ENCODE data around the gene P2RX3.
"Not testable (repeated sequence)": the region's sequence is repeated elsewhere in the genome, so short reads cannot be mapped to it uniquely, and the experiment has no call there.

P2RX3 gene

DNA sequence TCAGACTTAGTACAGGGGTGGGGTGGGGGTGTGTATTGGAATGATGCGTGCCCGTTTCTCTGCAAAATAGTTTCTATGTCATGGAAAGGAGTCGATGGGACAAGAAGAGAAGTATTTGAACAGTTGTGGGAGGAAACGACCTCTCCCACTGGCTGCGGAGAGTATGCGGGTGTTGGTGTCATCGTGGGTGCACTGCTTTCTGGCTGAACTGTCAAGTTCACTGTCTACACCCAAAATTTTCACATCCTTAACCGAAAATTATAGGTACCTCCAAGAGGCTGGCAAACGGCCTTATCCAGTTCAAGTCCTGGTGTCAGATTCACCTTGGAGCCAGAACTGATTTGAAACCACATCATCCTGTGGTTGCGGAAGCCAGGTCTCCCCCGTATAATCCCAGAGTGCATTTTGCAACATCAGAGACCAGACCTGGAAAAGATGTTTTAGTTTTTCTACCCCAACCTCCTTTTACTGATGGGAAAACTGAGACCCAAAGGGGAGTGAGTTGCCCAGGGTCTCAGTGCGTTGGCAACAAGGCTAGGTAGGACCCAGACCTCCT, 2.0 kb upstream of the P2RX3 start:
- no peak for DNase-seq (ENCODE audit: low read depth)
- H3K4me3 ChIP-seq (ENCODE audit: low read depth, low read length), result peak overlapping the region; percentile 93
- TF ChIP-seq, protein P1, sequence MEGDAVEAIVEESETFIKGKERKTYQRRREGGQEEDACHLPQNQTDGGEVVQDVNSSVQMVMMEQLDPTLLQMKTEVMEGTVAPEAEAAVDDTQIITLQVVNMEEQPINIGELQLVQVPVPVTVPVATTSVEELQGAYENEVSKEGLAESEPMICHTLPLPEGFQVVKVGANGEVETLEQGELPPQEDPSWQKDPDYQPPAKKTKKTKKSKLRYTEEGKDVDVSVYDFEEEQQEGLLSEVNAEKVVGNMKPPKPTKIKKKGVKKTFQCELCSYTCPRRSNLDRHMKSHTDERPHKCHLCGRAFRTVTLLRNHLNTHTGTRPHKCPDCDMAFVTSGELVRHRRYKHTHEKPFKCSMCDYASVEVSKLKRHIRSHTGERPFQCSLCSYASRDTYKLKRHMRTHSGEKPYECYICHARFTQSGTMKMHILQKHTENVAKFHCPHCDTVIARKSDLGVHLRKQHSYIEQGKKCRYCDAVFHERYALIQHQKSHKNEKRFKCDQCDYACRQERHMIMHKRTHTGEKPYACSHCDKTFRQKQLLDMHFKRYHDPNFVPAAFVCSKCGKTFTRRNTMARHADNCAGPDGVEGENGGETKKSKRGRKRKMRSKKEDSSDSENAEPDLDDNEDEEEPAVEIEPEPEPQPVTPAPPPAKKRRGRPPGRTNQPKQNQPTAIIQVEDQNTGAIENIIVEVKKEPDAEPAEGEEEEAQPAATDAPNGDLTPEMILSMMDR (IDR thresholded peaks at IDR 0.05; ENCODE audit: insufficient read depth, low read depth, low read length, missing control alignments), result no peak

DNA sequence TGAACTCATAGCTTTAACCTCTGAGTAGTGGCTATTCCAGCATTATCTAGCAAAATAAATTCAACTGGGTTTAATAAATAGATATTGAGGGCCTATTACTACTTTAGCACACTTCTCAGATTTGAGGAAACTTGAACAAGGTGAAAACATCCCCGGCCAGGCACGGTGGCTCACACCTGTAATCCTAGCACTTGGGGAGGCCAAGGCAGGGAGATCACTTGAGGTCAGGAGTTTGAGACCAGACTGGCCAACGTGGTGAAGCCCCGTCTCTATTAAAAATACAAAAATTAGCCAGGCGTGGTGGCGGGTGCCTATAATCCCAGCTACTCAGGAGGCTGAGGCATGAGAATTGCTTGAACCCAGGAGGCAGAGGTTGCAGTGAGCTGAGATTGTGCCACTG, 1.3 kb upstream of the P2RX3 start:
- not testable (repeated sequence) for DNase-seq (ENCODE audit: low read depth); H3K4me3 ChIP-seq (ENCODE audit: low read depth, low read length)

DNA sequence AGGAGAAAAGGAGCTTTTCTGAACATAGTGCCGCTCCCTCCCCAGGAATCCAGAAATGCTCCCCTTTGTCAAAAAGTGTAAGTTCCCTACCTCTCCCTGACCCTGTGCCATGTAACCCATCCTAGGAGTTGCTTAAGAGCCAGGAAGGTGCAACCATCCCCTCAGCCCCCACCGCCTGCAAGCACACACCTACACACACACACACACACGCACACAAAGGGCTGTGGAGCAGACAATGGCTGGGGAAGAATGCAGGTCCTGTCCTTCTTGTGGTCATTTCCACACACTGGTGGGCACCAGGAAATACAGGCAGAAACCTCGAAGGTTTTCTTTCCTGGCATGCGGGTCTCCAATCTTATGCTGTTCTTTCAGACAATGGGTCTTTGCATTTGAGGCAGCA, 1.2 kb downstream of the P2RX3 start:
- DNase-seq (ENCODE audit: low read depth), result no peak
- no peak overlapping the region for H3K4me3 ChIP-seq (ENCODE audit: low read depth, low read length)
- TF ChIP-seq, protein P1 (IDR thresholded peaks at IDR 0.05; ENCODE audit: insufficient read depth, low read depth, low read length, missing control alignments), result no peak

DNA sequence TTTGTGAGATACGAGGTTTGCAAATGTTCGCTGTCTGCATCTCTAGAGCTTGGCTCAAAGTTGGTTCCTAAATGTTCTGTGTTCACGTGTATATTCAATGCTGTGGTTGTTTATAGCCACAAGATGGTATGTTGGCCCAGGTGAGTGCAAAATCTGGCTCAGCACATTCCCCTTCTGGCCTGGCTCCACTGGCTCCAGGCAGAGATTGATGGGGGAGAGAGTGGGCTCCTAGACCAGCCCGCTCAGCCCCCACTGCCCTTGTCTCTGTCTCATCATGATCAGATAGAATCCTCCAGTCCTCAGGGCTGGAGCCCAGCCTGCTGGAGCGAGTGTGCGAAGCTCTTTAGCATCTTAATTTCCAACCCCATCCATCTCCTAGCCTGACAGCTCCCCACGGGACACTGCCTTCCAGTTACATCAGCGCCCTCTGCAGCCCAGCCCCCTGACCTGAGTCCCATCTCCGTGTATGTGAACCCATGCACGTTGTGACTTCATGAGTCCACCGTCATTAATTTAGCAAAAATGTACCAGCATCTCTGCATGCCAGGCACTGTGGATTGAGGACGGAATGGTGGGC, 2.0 kb downstream of the P2RX3 start:
- H3K4me3 ChIP-seq (ENCODE audit: low read depth, low read length), result no peak overlapping the region
- DNase-seq (ENCODE audit: low read depth), result no peak

DNA sequence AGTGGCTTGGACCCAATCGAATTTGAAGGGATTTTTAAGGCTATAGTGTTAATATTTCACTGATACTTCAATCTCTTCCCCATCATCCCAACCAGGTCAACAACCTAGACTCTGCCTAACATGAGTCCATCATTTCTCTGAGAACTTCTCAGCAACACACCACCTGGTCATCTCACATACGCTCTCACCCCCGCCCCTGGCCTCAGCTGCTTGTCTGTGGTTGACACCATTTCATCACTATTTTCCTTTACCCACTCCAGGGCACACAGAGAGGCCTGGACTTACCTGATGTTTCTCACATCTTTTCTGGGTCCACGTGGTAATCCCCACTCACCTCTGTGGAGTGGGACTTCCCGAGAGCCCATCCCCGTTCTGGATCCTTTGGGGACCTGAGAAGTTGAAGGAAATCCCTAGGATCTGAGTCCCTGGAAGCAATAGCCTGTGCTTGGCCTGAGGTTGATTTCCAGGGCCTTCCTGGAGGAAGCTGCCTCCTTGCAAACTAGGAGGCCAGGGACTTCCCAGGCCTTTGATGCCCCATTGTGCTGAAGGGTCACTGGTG, 3.2 kb downstream of the P2RX3 start:
- H3K4me3 ChIP-seq (ENCODE audit: low read depth, low read length), result no peak overlapping the region
- TF ChIP-seq, protein P1 (IDR thresholded peaks at IDR 0.05; ENCODE audit: insufficient read depth, low read depth, low read length, missing control alignments), result no peak
- DNase-seq (ENCODE audit: low read depth), result no peak

More for the DNA sequence above, 2.0 kb downstream of the P2RX3 start:
- TF ChIP-seq, protein P1 (IDR thresholded peaks at IDR 0.05; ENCODE audit: insufficient read depth, low read depth, low read length, missing control alignments), result no peak

DNA sequence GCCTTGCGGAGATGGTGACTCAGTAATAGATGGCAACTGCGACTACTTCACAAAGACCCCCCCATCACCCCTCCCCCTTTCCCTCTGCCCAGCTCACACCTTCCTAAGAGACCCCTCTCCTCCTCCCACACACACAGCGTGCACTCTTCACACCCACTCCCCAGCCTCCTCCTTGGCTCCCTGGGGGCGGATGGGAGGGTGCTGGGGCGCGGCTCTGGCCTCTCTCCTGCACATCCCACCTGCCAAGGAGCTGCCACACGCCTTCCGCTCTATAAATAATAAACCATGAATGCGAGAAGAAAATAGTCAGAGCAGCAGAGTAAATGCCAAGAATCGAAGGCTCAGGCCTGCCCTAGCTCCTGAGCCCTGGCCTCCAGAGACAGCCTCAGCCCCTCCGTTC, 4.5 kb downstream of the P2RX3 start:
- TF ChIP-seq, protein P1 (IDR thresholded peaks at IDR 0.05; ENCODE audit: insufficient read depth, low read depth, low read length, missing control alignments), result no peak

DNA sequence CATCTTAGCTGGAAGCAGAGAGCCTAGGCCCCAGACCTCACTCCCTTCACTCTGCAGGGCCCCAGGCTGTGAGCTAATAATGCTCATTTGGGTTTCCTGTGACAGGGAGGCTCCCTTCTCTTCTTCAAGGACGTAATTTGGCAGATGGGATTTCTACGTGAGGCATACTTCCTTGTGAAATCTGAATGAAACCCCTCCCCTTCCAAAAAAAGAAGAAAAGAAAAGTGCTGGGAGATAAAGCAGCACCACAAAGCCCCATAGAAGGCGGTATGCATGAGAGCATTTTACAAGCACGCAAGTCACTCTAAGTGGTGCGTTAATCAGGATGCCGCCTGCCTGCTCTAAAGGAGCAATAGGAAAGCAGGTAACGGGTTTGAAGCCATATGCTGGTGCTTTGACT, 5.7 kb downstream of the P2RX3 start:
- no peak overlapping the region for H3K4me3 ChIP-seq (ENCODE audit: low read depth, low read length)
- DNase-seq (ENCODE audit: low read depth), result no peak
- TF ChIP-seq, protein P1 (IDR thresholded peaks at IDR 0.05; ENCODE audit: insufficient read depth, low read depth, low read length, missing control alignments), result no peak

More for the DNA sequence above, 4.5 kb downstream of the P2RX3 start:
- DNase-seq (ENCODE audit: low read depth), result no peak
- no peak overlapping the region for H3K4me3 ChIP-seq (ENCODE audit: low read depth, low read length)

All from GM12865 (cell line).